Activated naive CD4-positive, alpha-beta T cell treated with anti-CD3 and anti-CD28 coated beads, Interleukin-2, amount 50 U/mL, for 72 hours (primary cell): ENCODE results near the gene ERGIC1. TPM values are rescaled to one million over a fixed set of nuclear protein-coding genes. Genes with fewer than 3 reads are reported as not detected.
"Not testable (repeated sequence)": the region's sequence is repeated elsewhere in the genome, so short reads cannot be mapped to it uniquely, and the experiment has no call there.

ENCODE experiments used
- ATAC-seq, 2 donors: fragments of 150-1000 bp; cut with Tn5 transposase; 2 replicates each; pipeline ENCODE4 v1.10.0; 2021; ENCODE audit warnings: mild to moderate bottlenecking in 2 of 2, moderate library complexity in 2 of 2
- DNase-seq, 2 donors: peaks; one replicate each; pipeline ENCODE4 v3.0.0; 2021 to 2022; ENCODE audit warnings: low spot score in 2 of 2
- H3K27ac Mint-ChIP-seq, 2 donors: one replicate each; pipeline ENCODE4 v1.8.0; 2022; ENCODE audit warnings: mild to moderate bottlenecking in 2 of 2, mixed read lengths in 2 of 2
- H3K36me3 Mint-ChIP-seq, 2 donors: one replicate each; pipeline ENCODE4 v1.8.0; 2022; ENCODE audit warnings: mixed read lengths in 2 of 2
- H3K9me3 Mint-ChIP-seq, 2 donors: one replicate each; pipeline ENCODE4 v1.8.0; 2022; ENCODE audit warnings: mixed read lengths in 2 of 2
- total RNA-seq, 2 donors: library from RNA; stranded (reverse); gene quantifications; one replicate each; pipeline ENCODE4 v1.2.3, GENCODE V29; 2022

ERGIC1 gene
- total RNA-seq, 2 donors from 2014 or later: 37.0 to 52.9 TPM

GRCh38 chr5:172849606-172850453 lies 15.8 kb downstream of the ERGIC1 start:
- ATAC-seq: no peak
- no peaks in the 10 kb centered on the region for H3K9me3 Mint-ChIP-seq
- H3K36me3 Mint-ChIP-seq: no peaks in the 10 kb centered on the region
- DNase-seq: no peak
- peak overlapping the region in 1 of 2 donors; percentile 4 for H3K27ac Mint-ChIP-seq

DNA sequence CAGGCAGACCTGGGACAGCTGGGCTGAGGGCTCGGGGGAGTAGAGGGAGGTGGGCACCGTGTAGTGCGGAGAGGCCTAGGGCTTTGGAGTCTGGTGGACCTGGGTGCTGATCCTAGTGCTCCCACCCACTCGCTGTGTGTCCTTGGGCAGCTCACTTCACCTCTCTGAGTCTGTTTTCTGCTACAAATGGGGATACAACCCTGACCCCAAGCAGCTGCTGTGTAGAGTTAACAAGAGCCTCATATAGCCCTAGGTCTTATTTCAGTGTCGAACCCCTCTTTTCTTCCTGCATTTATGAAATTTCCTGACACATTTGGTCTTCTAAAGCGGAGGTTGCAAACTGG lies 16.4 kb downstream of the ERGIC1 start:
- ATAC-seq: no peak
- Mint-ChIP-seq H3K9me3 (no peaks in the 10 kb centered on the region), H3K27ac (no peak overlapping the region), H3K36me3 (no peaks in the 10 kb centered on the region)
- no peak for DNase-seq

DNA sequence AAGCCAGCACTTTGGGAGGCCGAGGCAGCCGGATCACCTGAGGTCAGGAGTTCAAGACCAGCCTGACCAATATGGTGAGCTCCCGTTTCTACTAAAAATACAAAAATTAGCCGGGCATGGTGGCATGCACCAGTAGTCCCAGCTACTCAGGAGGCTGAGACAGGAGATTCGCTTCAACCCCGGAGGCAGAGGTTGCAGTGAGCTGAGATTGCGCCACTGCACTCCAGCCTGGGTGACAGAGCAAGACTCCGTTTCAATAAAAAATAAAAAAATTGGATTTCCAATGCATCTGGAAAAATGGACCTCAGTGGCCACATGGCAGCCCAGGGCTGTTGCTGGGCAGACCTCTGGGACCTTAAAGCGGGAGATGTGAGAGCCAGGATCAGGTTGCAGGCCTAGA lies 17.2 kb downstream of the ERGIC1 start:
- ATAC-seq, H3K9me3 Mint-ChIP-seq, DNase-seq, H3K36me3 Mint-ChIP-seq: not testable (repeated sequence)
- H3K27ac Mint-ChIP-seq: peak overlapping the region in 1 of 2 donors; percentile 30

GRCh38 chr5:172852490-172853354 lies 18.7 kb downstream of the ERGIC1 start:
- H3K36me3 Mint-ChIP-seq: no peaks in the 10 kb centered on the region
- peak overlapping the region; percentile 61 to 69 for H3K27ac Mint-ChIP-seq
- ATAC-seq (peak; percentile 61 to 69), DNase-seq (no peak)
- no peaks in the 10 kb centered on the region for H3K9me3 Mint-ChIP-seq

DNA sequence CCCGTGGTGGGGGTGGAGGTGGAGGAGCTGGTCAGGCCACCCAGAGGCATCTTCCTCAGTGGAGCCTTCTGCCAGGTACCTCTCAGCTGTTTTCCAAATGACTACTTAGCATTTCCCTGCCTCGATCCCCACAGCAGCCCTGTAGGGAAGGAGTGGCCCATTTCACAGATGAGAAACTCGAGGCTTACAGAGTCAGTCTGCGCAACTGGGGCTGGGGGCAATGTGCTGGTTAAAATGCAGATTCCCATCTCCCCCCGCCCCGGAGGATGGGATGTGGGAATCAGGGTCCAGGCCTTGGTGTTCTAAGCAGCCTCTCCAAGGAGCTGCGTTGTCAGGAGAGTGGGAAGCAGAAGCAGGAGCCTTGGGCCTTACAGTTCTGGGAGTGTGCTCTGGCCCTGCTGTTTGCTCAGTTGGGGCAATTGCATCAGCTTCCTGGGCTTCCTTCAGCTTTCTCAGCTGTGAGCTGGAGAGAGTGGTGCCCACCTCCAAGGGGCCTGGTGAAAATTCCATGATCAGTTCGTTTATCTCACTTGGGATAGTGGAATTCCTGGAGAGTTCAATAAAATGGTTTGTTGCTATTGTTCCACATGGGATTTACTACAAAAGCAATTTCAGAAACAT lies 19.4 kb downstream of the ERGIC1 start:
- Mint-ChIP-seq H3K36me3 (no peaks in the 10 kb centered on the region), H3K27ac (peak overlapping the region; percentile 22 to 84), H3K9me3 (no peaks in the 10 kb centered on the region)
- DNase-seq (no peak), ATAC-seq (peak in 1 of 2 donors; percentile 4)

GRCh38 chr5:172854451-172854871 lies 20.4 kb downstream of the ERGIC1 start:
- DNase-seq (no peak), ATAC-seq (no peak)
- Mint-ChIP-seq H3K9me3 (no peaks in the 10 kb centered on the region), H3K36me3 (no peaks in the 10 kb centered on the region), H3K27ac (peak overlapping the region in 1 of 2 donors; percentile 22)

DNA sequence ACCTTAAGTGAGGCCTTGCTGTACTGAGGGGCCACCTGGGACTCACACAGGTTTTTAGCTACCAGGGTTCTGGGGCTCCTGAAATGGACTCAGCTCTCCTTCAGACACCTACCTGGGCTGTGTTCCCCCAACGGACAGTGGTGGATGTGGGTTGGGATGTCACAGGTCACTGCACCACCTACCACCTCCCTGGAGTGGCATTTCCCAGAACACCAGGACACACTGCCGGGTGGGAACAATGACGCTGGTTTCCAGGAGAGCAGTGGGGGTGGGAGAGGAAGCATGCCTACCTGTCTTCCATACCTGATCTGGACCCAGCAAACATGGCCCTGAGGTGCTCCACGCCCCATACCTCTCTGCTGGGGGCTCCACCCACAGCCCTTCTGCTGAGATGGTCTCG lies 20.9 kb downstream of the ERGIC1 start:
- Mint-ChIP-seq H3K27ac (peak overlapping the region in 1 of 2 donors; percentile 46), H3K36me3 (no peaks in the 10 kb centered on the region), H3K9me3 (no peaks in the 10 kb centered on the region)
- DNase-seq (no peak), ATAC-seq (no peak)

DNA sequence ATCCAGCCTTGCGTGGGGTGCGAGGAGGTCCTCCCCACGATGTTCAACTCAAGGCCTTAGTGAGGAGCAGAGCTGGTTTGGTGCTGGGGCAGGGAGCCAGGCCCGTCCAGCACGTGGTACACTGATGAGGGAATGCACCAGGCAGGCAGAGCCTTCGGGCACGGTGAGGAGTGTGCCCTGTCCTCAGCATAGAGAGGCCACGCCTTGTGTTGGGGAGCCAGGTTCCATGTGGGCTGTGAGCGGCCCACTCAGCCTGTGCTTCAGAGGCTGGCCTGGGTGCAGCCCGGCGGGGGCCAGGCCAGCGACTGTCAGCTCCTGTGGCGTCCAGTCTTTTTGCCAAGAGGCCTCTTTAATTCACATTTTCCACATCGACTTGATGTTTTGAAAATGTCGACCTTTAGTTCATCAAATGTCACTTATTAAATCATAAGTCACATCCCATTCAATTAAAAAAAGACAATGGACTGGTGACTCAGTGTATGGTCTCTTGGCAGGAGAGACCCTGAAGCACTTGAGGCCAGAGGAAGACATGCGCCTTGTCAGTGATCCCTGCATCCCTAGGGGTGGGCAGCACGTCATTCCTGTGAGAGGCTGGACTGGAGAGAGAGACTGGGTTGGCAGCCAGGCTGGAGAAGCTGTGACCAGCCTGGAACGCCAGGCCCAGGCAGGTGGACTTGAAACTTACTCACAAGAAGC lies 21.7 kb downstream of the ERGIC1 start:
- DNase-seq (no peak), ATAC-seq (no peak)
- no peaks in the 10 kb centered on the region for H3K36me3 Mint-ChIP-seq
- peak overlapping the region; percentile 46 to 51 for H3K27ac Mint-ChIP-seq
- H3K9me3 Mint-ChIP-seq: no peaks in the 10 kb centered on the region

GRCh38 chr5:172856336-172856735 lies 22.3 kb downstream of the ERGIC1 start:
- DNase-seq (no peak), ATAC-seq (no peak)
- no peaks in the 10 kb centered on the region for H3K36me3 Mint-ChIP-seq
- peak overlapping the region; percentile 46 to 51 for H3K27ac Mint-ChIP-seq
- no peaks in the 10 kb centered on the region for H3K9me3 Mint-ChIP-seq

DNA sequence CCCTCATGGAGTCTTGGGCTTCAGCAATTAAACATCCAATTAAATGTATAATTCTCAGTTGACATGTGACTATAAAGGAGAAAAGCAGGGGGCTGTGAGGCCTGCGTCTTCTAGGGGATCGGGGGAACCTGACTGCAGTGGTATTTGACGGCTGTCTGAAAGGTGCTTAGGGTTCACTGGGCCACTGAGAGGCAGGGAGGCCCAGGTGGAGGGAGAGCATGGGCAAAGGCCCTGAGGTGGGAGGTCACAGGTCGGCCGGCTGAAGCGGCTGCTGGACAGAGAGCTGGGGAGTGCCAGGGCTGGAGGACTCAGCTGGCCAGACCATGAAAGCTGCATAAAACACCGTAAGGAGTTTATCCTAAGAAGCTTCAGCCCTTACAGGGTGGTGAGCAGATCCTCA lies 23.9 kb downstream of the ERGIC1 start:
- no peaks in the 10 kb centered on the region for H3K36me3 Mint-ChIP-seq
- no peak for ATAC-seq
- no peaks in the 10 kb centered on the region for H3K9me3 Mint-ChIP-seq
- no peak for DNase-seq
- H3K27ac Mint-ChIP-seq: no peak overlapping the region

GRCh38 chr5:172858511-172858989 lies 24.5 kb downstream of the ERGIC1 start:
- ATAC-seq: no peak
- no peaks in the 10 kb centered on the region for H3K36me3 Mint-ChIP-seq

GRCh38 chr5:172858990-172859811 lies 25.1 kb downstream of the ERGIC1 start:
- Mint-ChIP-seq H3K9me3 (no peaks in the 10 kb centered on the region), H3K27ac (no peak overlapping the region), H3K36me3 (no peaks in the 10 kb centered on the region)
- DNase-seq (no peak), ATAC-seq (no peak)

More at GRCh38 chr5:172858511-172858989, 24.5 kb downstream of the ERGIC1 start:
- no peak overlapping the region for H3K27ac Mint-ChIP-seq
- no peak for DNase-seq
- no peaks in the 10 kb centered on the region for H3K9me3 Mint-ChIP-seq

GRCh38 chr5:172859966-172860365 lies 25.9 kb downstream of the ERGIC1 start:
- ATAC-seq: no peak
- no peak for DNase-seq
- H3K9me3 Mint-ChIP-seq: no peaks in the 10 kb centered on the region
- peak overlapping the region; percentile 8 to 31 for H3K27ac Mint-ChIP-seq
- H3K36me3 Mint-ChIP-seq: no peaks in the 10 kb centered on the region

DNA sequence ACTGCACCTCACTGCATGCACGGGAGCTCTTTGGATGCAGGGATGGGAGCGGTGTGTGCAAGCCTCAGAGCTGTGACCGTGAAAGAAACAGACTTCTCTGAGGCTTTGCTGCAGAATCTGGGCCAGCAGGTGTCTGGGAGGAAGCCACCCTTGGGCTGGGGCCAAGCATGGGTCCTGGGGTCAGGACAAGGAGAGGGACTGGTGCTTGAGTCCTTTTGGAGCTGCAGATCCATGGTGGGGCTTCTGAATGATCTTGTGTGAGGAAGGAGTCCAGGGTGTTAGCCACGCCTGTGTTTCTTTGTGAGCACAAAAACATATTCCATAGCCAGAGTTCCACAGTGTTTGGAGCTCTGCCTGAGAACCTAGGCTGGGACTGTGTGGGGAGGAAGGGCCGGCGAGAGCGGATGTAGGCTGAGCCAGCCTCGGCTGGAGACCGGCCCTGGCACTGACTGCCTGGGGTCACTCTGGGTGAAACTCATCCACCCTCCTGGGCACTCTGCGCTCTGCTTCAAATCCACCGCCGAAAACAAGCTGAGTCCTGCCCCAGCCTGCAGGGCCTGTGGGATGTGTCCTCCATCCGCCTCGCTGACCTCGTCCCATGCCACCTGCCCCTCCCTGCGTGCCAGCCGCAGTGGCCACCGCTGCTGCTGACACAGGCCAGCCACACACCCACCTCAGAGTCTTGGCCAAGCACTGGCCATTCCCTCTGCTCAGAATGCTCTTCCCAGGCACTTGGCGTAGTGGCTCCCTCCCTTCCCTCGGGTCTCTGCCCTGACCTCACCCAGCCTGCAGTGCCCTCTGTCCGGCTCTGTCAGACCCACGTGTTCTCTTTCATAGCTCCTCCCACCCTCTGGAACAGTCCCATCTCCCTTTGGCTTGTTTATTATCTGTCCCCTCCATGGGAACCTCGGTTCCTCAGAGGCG lies 26.7 kb downstream of the ERGIC1 start:
- H3K36me3 Mint-ChIP-seq: no peaks in the 10 kb centered on the region
- H3K27ac Mint-ChIP-seq: peak overlapping the region; percentile 12 to 31
- H3K9me3 Mint-ChIP-seq: no peaks in the 10 kb centered on the region
- no peak for DNase-seq
- ATAC-seq: no peak

DNA sequence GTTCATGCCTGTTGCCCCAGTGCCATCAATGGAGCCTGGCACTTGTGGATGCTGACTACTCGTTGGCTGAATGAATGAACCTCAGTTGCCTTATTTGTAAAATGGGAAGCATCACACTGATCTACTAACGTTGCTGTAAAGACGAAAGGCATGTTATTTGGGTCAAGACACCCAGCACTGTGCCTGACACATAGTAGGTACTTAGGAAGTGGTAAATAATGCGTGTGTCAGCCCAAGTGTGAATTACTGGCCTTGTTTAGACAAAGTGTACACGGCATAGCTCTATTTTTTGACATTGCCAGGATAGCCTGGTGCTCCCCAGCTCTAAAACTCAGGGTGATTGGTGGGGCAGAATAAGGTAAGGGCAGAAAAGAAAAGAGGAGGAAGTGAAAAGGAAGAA lies 27.4 kb downstream of the ERGIC1 start:
- ATAC-seq (no peak), DNase-seq (no peak)
- Mint-ChIP-seq H3K9me3 (no peaks in the 10 kb centered on the region), H3K36me3 (no peaks in the 10 kb centered on the region), H3K27ac (peak overlapping the region; percentile 10 to 12)
